ENCODE results near the gene CHRNB4.

Gene CHRNB4

DNA sequence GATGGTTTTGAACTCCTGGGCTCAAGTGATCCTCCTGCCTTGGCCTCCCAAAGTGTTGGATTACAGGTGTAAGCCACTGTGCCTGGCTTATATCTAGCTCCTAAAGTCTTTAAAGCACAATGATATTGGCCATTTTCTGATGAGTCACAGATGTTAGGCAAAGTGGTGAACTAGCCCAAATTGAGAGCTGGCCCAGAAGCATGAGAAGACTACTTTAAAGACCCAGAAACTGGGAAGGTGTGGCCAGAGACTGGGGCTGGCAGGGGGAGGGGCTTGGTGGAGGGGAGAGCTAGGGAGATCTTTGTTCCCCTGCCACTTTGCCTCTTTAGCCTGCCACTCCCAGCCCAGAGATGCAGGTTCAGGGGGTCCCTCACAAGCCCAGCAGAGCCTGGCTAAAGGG lies 41.8 kb downstream of the CHRNB4 start:
- Mint-ChIP-seq H3K27ac (no peak overlapping the region), H3K9me3 (no peaks in the 10 kb centered on the region), H3K4me3 (no peak overlapping the region), H3K27me3 (no peaks in the 10 kb centered on the region), H3K4me1 (ENCODE audit: low read depth) (no peaks in the 10 kb centered on the region), H3K36me3 (ENCODE audit: low read depth) (no peaks in the 10 kb centered on the region)
- intact Hi-C loops (cut with micrococcal nuclease), result no loop called here

DNA sequence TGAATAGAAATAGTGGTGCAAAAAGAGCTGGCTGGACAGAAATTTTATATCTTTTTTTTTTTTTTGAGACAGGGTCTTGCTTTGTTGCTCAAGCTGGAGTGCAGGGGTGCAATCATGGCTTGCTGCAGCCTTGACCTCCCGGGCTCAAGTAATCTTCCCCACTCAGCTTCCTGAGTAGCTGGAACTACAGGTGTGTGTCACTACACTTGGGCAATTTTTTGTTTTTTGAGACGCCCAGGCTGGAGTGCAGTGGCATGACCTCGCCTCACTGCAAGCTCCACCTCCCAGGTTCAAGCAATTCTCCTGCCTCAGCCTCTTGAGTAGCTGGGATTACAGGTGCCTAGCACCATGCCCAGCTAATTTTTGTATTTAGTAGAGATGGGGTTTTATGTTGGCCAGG lies 42.7 kb downstream of the CHRNB4 start:
- no peaks in the 10 kb centered on the region for H3K27me3 Mint-ChIP-seq
- no peak overlapping the region for H3K27ac Mint-ChIP-seq
- H3K4me1 Mint-ChIP-seq (ENCODE audit: low read depth), result no peaks in the 10 kb centered on the region
- intact Hi-C loops (cut with micrococcal nuclease), result no loop called here
- no peaks in the 10 kb centered on the region for H3K36me3 Mint-ChIP-seq (ENCODE audit: low read depth)
- H3K4me3 Mint-ChIP-seq, result no peak overlapping the region
- H3K9me3 Mint-ChIP-seq, result no peaks in the 10 kb centered on the region

DNA sequence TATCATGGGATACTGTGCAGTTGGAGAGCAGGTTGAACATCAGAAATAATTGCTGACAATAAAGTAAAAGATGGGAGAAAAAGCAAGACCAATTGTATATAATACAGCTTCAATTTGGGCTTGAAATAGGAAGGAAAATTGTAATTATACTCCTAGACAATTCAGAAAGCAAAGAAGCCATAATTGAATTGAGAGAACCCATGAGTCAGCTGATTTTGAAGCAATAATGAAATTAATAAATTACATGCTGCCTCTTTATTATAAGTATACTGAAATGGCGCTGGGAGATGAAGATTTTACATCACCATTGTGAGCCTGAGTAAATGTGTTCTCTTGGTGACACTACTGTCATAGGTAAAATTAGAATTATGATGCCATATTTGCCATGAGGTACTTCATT lies 43.4 kb downstream of the CHRNB4 start:
- intact Hi-C loops (cut with micrococcal nuclease), result no loop called here
- Mint-ChIP-seq H3K36me3 (ENCODE audit: low read depth) (no peaks in the 10 kb centered on the region), H3K4me3 (no peak overlapping the region), H3K27ac (no peak overlapping the region), H3K4me1 (ENCODE audit: low read depth) (no peaks in the 10 kb centered on the region), H3K27me3 (no peaks in the 10 kb centered on the region), H3K9me3 (no peaks in the 10 kb centered on the region)

DNA sequence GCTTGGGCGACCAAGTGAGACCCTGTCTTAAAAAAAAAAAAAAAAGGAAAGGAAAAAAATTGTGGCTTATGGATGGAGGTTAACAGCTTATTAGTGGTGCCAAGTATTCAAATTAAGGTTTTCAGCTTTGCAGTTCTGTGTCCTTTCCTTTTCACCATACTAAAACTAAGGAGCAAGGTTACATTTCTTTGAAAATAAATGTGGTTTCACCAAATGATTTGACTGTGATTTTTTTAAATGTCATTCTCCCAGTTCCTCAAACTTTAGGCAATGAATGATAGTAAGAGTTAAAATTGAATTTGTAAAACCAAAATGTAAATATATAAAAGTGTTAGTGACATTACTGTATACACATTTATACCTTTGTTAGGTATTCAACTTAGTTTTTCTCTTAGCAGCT lies 66.1 kb downstream of the CHRNB4 start:
- H3K27me3 Mint-ChIP-seq, result peaks cover 3% of the 10 kb centered on the region
- intact Hi-C loops (cut with micrococcal nuclease), result loop anchor here (1.0 kb wide), 1 partner anchor 17 kb away; no protein-coding TSS in a partner anchor
- H3K36me3 Mint-ChIP-seq (ENCODE audit: low read depth), result no peaks in the 10 kb centered on the region
- H3K4me3 Mint-ChIP-seq, result no peak overlapping the region
- H3K4me1 Mint-ChIP-seq (ENCODE audit: low read depth), result no peaks in the 10 kb centered on the region
- H3K27ac Mint-ChIP-seq, result no peak overlapping the region
- no peaks in the 10 kb centered on the region for H3K9me3 Mint-ChIP-seq
